NK-92 (cell line): ENCODE results near the gene FRS3.

ENCODE experiments used
- DNase-seq: peaks from one replicate; lab custom pipeline; 2025; ENCODE audit not compliant: unreplicated experiment; lab: John Stamatoyannopoulos, UW

The FRS3 gene

GRCh38 chr6:41744236-41744787 lies 35.4 kb downstream of the FRS3 start:
- DNase-seq, result no peak

GRCh38 chr6:41743406-41744235 lies 36.1 kb downstream of the FRS3 start:
- DNase-seq, result no peak

DNA sequence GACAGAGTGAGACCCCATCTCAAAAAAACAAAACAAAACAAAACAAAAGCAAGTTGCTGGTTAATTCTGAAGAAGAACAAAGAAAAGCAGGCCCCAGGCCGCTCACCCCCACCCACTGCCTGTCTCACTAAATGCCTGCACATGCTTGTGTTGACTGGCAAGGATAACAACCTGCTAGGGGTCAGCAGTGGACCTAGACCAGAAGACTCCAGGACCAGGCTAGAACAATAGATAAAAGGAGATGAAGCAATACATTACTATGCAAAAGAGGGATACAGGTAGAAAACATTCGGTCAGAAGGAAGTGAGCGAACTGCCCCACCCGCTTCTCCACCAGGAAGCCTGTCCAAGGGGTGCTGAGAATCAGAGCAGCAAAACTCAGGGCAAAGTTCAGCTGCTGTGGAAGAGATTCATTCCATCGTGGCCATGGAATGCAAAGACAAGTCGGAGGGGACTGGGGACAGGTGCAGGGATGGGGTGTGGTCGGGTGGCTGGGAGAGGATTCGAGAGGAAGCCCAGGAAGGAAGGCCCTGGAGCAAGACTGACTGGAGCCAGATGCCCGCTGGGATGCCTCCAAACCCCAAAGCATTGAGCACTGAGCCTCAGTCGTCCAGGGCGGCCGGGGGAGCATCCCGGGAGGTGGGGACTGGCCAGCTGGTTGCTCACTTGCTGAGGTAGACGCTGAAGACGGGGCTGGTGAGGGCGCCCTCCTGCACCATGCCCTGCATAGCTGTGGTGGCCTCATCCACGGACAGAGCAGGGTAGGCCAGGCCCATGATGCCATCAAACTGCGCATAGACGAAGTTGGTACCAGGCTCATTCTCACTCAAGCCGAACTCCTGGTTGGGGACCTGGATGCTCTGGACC lies 37.8 kb downstream of the FRS3 start:
- no peak for DNase-seq

DNA sequence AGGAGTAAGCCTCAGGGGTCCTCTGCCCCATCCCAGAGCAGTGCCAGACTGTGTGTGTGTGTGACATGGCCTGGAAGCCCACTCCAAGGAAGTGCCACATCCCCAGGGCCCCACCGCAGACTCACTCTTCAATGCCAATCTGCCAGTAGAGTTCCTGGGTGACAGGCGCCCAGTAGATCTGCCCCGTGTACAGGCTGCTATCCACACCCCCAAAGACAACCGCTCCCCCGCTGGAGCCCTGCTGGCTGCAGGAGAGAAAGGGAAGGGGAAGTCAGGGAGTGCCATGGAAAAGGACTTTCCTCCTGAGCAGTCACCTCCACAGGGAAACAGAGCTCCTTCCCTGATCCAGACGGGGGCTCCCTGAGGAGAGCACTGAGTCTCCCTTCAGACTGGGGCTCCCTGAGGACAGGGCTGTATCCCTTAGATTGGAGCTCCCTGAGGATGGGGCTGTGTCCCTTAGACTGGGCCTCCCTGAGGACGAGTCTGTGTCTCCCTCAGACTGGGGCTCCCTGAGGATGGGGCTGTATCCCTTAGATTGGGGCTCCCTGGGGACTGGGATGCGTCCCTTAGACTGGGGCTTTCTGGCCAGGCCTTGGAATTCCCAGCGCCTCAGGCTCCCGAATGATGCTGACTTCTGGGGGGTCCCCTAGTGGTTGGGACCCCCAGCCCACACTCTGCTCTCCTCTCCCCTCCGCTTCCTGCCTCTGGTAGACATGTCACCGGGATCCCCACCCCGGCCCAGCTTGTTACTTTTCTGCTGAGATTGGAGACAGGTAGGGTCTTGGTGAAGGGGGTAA lies 39.1 kb downstream of the FRS3 start:
- DNase-seq, result no peak

DNA sequence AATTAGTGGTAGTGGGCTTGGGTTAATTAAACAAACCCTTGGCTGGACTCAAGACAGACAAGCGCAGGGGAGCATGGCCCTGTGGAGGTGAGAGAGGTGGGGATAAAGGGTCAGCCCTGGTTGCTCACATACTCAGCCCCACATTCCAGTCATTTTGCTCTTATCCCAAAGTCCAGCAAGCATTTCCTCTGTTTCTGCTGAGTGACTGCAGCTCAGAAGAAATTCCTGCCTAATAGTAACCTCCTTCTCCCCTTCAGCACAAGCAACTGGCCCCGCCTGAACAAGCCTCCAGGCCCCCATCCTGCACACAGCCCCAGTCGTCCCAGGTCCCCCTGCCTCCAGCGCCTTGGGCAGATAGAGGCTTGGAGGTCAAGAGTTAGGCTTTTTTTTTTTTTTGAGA lies 40.7 kb downstream of the FRS3 start:
- no peak for DNase-seq

- no peak for DNase-seq
Measured at GRCh38 chr6:41737591-41738130, 42.0 kb downstream of the FRS3 start.

- DNase-seq, result no peak
Measured at GRCh38 chr6:41736800-41737555, 42.7 kb downstream of the FRS3 start.

- DNase-seq, result no peak
Measured at GRCh38 chr6:41736186-41736733, 43.4 kb downstream of the FRS3 start.

DNA sequence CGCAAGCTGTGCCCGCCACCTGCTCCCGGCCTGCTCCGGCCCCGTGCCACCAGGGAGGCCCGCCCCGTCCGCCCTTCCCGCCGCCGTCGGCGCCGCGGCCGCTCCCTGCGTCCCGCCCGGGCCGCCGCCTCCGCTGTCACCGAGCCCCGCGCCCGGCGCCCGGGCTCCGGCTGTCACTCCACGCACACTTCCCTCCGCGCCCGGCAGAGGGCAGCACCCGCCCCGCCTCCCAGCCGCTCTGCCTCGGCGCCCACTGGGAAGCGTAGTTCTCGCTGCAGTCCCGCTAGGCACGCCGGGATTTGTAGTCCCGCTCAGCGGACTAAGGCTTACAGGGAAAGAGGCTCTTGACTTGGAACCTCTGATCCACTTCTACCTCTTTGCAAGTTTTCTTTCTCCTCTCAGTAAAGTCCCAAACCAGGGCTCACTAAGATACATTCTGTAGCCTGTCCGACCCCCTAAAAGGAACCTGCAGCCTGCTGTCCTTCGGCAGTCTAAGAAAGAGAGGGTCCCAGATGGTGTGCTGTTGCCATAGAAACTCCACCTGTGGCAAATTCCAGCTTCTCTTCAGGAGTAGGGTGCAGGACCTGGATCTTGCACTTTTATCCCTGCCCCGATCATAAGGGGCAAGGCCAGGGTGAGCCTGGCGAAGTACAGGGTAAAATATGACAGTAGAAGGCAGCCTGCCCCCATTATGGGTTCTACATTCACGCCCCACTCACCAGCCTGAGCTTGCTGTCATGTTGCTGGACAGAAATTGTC lies 44.1 kb downstream of the FRS3 start, which contains the start of gene TFEB:
TSS of gene TFEB (minus strand) at position 182 of the 759 bp plus-strand sequence. CDS start 44,395 bp downstream, outside the sequence.
- peak; percentile 29 for DNase-seq

- no peak for DNase-seq
Measured at GRCh38 chr6:41734666-41735426, 44.9 kb downstream of the FRS3 start.

GRCh38 chr6:41733707-41734665 lies 45.7 kb downstream of the FRS3 start:
- no peak for DNase-seq

GRCh38 chr6:41733360-41733706 lies 46.4 kb downstream of the FRS3 start:
- DNase-seq, result no peak

GRCh38 chr6:41732591-41733359 lies 46.9 kb downstream of the FRS3 start:
- no peak for DNase-seq

- DNase-seq, result no peak
Measured at GRCh38 chr6:41732149-41732548, 47.6 kb downstream of the FRS3 start.

DNA sequence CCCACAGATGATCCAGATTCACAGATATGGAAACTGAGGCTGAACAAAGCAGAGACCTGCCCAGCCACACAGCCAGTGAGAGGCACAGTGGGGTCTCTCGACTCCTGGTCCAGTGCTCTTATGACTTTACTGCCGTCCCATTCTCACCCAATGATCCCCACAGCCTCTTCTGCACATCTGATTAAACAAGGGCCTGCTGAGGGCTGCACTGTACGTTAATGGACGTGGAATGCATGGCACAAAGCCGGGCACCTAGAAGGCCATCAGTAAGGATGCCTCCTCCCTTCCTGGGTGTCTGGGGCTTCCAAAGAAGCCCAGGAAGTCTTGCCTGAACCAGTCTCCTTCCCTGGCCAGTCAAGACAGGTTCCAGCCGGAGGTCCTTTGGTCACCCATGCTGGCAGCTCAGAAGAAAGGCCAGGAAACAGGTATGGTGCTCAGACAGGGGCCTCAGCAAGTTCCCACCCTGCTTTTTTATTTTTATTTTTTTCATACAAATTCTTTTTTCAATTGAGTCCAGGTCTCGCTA lies 48.1 kb downstream of the FRS3 start:
- DNase-seq, result no peak
